Forelimb muscle (tissue), 1 donor: Measurements from ENCODE around the gene KAT6B. TPM values are rescaled to one million over a fixed set of nuclear protein-coding genes. Genes with fewer than 3 reads are reported as not detected.
"Not testable (repeated sequence)": the region's sequence is repeated elsewhere in the genome, so short reads cannot be mapped to it uniquely, and the experiment has no call there.

ENCODE experiments used
- DNase-seq: peaks from one replicate; pipeline ENCODE4 v3.0.0-alpha.2; 2013; ENCODE audit warnings: low read depth
- polyA plus RNA-seq: library from polyadenylated mRNA; unstranded; fragments of 120-200 nt; gene quantifications from one replicate; pipeline ENCODE4 v1.2.1, GENCODE V29; 2013; ENCODE audit not compliant: insufficient read length

Gene KAT6B
- polyA plus RNA-seq, 1 donor: 17.2 TPM

DNA sequence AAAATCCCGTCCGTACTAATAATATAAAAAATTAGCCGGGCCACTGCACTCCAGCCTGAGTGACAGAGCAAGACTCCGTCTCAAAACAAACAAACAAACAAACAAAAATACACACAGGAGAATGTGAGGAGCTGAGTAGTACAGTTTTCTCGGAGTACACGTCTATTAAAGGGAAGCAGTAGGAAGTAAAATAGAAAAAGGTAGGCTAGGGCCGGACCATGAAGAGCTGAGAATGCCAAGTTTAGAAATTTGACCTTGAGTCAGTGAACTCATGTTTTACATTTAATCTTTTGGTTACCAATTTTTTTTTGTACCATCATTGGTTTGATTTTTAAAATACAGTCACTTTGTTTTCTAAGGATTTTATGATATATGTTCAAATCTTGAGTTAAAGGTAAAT lies 64.1 kb downstream of the KAT6B start:
- DNase-seq: no peak

DNA sequence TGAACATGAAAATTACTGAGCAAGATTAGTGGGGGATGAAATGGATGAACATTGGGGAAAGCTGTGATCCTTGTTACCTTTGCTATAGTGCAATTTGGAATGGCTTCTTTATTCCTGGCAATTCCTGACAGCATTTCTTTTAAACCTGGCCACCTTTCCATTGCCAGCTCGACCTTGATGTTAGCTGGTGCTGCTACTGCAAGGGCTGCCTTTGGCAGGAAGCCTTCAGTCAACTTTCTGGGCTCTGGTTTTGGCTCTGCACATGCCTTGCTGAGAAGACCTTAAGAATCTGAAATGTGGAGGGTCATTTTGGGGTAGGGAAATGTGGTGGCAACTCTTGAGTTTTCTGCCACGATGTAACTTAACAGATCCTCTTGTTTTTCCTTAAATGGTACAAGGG lies 64.7 kb downstream of the KAT6B start:
- DNase-seq: no peak

DNA sequence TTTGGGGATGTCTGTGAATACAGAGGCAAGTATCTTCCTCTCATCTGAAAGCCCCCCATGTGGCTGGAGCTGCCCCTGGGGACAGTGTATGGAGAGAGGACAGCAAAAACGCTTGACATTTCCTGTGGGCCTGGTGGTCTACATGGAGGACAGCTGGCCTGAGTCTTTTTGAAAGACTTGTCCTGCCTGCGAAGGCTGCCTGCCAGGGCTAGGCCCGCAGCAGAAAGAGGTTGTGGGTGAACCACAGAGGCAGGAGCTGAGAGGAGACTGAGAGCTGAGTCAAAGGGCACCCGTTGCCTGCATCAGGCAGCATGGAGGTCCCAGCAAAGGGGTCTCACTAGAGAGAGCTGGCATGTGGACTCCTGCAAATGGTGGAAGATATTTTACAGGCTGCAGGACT lies 66.4 kb downstream of the KAT6B start:
- DNase-seq: no peak

DNA sequence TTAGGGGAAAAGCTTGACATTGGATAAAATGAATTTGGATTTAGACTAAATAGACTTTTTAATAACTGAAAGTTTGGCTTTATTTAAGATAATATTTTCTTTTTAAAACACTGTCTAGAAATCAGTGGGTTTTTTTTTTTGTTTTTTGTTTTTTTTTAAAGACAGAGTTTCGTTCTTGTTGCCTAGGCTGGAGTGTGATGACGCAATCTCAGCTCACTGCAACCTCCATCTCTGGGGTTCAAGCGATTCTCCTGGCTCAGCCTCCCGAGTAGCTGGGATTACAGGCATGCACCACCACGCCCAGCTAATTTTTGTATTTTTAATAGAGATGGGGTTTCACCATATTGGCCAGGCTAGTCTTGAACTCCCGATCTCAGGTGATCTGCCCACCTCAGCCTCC lies 66.9 kb downstream of the KAT6B start:
- DNase-seq: not testable (repeated sequence)

DNA sequence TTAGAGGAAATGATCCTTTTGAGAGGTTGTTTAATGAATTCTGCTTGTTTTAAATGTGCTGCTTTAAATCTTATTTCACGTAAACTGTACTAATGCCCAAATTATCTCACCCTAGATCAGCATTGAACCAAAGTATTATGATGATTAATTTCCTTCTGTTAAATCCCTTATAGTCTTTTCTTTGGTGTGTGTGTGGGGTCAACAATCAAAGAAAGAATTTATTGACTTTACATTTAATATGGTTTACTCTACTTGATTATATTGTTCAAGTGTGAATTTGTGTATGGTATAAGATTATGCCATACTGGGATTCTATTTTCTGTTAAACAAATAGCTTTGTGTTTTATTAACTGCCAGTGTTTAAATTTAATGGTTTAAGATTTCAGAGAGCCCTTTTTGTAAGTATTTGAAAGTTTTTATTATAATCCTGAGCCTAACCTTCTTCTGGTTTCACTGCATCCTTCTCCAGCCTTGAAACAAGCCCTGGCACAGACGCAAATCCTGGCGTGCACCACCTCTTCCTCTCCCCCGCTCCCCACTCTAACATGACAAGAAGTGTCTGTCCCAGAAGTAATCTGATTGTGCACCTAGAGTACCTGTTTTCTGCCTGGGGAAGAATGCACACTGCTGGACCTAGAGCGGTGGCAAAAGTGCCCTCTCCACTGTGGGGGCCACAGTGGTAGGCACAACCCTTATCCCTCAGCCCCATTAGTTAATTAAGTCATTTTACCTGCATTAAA lies 70.6 kb downstream of the KAT6B start:
- DNase-seq: no peak

DNA sequence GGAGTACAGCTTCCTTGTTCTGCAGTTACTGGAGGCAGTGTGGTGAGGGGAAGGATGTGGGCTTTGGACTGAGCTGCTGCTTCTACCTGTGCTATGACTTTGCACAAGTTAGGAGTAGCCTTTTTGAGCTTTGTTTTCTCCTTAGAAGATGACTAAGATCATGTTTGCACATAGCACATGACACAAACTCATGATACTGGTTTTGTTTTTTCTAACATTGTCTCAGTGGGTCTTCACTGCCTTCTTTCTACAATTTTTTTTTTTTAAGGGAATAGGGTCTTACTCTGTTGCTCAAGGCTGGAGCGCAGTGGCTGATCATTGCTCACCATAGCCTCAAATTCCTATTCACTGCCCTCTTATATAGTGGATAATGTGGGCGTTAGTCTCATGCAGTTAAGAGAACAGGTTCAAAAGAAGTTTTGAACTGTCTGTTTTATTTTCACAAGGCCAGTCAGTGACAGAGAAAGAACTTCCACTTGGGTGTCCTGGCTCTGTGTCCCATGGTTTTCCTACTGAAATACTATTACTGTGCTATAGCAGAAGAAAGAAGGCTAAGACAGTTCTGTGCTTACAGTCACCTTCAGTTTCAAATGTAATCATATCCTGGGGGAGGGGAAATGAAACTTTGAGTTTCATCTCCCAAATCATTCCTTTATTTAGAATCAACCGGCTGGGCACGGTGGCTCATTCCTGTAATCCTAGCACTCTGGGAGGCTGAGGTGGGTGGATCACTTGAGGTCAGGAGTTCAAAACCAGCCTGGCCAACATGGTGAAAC lies 72.0 kb downstream of the KAT6B start:
- DNase-seq: no peak

DNA sequence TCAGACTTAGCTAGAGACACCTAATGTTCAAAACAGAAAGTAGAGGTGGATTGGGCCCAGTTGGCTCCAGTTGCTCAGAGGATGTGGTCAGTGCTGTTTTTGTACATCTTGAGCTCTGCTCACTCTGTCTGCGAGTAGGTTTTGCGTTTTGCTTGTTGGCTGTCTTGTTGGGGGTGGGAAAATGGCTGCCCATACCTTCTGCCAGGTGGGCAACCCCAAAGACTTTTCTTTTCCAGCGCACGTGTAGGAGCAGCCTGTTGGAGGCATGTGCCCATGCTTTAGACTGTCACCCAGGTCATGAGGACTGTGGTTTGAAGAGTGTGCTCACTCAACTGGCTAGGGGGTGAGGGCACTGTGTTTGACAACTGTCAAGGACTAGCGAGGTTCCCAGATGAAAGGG lies 73.9 kb downstream of the KAT6B start:
- no peak for DNase-seq

DNA sequence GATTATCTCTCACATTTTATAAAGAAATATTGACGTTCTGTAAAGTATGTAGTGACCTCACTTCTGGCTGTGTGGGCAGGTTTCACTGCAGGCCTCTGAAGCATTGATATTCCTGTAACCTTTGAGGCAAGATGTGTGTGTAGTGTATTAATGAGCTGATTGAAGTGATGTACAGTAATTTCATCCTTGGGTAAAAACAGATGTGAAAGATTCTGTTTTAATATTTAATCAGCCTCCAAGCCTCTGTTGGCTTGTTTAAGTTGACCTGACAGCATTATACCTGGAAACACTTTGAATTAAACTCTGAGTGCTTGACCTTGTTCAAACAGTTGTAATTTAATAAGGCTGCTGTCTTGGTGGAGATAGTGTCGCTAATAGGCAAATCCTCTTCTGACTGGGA lies 74.9 kb downstream of the KAT6B start:
- DNase-seq: no peak

DNA sequence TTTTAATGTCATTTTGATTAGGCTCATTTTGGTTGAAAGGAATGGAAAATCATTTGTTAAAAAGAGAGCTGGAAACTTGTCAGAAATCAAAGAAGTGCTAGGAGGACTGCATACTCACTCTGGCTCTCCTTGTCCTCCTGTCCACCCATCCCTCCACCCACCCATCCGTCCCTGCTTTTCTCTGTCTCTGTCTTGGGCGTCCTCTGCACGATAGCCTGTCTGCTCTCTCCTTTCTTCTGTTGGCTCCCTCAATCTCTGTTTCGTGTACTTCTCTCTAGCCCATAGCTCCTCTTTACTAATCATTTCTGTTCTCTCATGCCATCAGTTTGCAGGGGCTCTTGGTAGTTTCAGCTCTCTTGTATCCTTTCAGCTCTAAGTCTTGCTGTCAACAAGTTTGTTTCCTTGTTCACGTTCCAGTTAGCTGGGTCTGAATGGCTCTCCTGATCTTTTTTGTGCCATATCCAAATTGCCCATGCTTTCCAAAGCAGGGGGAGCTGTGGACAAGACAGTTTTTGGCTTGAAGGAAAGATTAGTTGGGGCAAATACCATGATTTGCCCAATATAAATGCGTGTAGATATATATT lies 75.6 kb downstream of the KAT6B start:
- DNase-seq: no peak

DNA sequence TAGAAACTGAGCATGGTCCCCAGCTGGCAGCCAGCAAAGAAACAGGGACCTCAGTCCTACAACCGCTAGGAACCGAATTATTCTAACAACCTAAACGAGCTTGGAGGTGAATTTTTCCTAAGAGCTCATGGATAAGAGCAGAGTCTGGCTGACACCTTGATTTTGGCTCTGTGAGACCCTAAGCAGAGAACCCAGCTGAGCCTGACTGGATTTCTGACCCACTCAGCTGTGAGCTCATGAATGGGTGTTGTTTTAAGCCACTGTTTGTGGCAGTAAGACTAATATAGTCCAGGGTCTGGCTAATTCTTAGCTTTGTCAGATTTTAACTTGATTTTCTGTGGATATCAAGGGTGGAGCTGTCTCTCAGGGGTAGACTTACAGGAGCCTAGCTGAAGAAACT lies 77.1 kb downstream of the KAT6B start:
- no peak for DNase-seq

DNA sequence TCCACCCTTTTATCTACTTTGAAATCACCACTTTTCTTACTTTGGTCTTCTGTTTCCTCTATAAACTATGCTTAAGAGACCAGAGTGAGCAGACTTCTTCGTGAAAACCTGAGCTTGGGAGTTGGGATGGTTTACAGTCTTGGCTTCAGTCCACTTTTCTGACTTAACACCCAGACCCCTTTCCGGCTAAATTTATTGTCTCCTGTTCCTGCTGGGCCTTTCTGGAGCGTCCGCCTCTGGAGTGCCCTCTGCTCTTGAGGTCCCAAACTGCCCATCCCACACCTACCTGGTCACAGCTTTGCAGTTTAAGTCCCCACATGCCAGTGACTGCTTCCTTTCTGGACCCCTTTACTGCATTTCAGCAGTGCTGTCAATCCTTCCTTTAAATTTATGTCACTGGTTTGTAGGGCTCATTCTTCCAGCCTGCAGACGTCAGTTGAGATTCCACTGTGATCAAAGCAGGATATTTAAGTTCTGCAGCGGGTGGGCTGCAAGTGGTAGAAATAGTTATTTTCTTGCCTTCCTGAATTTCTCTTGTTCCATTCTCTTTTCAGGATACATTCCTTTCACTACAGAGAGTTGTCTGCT lies 80.3 kb downstream of the KAT6B start:
- no peak for DNase-seq

DNA sequence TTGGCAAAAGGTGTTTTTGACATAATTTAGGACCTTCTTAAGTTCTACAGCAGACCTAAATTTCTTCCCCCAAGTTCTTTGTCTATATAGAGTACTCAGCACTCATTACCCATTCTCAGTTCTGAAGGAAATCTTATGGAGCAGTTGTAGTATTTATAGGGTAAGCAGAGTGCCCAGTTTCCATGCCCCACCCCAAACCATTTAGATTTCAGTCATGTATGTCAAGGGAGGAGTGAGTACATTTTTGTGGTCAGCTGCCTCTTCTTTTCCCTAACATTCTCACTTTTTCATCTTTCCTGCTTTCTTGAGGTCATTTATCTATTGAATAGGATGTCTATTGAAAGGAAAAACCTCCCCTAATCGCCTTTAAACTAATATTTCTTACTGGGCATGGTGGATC lies 83.3 kb downstream of the KAT6B start:
- no peak for DNase-seq

DNA sequence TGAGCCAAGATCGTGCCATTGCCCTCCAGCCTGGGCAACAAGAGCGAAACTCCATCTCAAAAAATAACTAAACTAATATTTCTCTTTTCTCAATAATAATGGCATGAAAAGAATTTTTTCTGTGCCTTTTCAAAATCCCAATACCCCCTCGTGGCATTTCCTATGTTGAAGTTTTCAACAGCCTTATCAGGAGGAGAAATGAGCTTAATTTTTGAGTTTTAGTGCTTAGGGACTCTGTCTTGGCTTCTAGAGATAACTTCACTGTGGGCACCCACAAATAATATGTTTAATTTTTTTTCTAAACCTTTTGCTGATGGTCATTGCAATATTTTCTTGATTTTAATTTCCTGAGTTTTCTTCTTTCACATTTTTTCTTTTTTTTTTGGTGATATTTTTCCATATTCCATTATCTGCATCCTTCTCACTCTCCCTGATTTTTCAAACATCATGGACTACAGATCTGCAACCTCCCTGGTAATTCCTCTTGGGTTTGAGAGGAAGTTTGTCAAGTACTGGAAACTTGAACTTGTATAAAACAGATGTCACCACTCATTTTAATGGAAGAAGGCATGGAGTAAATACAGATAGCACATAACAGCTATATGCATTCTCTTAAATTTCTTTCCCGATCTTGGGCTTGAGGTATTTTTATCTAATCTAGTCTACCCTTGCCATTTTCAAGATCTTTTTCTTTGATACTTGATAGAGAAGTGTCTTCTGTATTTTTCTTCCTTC lies 84.0 kb downstream of the KAT6B start:
- DNase-seq: no peak

DNA sequence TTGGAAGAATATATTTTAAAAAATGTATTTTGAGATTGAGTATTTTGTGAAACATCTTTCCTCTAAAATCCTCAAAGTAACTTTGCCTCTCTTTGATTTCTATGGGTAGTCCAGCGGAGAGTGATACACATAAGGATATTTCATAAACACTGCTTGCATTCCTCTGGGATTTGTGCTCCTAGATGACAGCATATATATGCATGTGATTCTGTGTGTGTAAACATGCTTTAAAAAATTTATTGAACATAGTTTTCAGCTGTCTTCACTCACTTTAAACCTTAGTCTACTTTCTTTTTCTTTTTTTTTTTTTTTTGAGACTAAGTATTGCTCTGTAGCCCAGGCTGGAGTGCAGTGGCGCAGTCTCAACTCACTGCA lies 84.6 kb downstream of the KAT6B start:
- DNase-seq: no peak

DNA sequence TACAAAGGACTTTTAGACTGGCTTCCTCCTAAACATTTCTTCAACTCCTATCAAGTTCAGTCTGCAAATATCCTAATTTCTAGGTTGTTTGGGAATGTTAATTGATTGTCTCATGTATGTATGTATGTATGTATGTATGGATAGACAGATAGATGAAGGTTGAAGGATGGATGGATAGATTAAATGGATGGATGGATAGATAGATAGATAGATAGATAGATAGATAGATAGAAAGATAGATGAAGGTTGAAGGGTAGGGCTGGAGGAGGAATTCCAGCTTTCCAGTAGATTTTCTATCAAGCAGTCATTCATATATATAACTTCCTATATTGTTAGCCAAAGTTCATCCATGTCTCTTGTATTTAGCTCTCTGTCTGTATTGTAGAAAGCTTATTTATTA lies 85.8 kb downstream of the KAT6B start:
- no peak for DNase-seq

DNA sequence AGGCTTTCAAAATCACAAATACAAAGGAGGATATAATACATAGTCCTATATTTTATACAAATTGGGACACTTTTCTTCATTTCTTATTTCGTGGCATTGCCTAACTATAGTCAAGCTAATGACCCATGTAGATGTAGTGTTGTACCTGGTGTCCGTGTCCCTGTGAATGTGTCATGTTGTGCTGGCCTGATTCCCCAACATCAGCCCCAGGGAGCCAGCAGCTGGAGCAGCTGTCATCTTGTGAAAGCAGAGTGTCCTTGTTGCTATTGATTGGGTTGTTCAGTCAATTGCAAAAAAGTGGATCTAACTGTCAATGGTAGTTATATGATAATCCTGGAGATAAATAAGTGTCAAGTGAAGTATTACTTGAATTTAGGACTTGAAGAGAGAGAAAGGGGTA lies 86.3 kb downstream of the KAT6B start:
- DNase-seq: no peak

DNA sequence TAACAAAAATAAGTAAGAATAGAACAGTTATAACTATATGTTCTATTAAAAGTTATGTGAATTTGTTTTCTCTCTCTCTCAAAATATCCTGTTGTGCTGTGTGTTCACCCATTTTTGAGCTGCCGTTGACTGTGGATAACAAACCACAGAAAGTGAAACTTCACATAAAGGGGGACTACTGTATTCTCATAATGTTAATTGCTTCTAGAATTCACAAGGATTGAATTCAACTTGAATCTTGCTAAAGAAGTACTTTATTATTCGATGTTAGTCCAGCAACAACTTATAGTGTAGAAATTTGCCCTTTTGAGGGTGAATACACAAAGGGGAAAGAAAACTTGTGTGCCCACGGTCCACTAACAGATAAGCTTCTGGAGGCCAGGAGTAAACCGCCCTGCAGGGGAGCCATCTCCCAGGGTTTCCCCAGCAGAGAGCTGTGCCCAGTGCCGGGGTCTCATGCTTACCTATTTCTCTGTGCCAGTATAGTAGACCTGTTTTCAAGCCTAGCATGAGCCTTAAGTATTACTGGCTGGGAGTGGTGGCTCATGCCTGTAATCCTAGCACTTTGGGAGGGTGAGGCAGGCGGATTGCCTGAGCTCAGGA lies 87.1 kb downstream of the KAT6B start:
- no peak for DNase-seq

DNA sequence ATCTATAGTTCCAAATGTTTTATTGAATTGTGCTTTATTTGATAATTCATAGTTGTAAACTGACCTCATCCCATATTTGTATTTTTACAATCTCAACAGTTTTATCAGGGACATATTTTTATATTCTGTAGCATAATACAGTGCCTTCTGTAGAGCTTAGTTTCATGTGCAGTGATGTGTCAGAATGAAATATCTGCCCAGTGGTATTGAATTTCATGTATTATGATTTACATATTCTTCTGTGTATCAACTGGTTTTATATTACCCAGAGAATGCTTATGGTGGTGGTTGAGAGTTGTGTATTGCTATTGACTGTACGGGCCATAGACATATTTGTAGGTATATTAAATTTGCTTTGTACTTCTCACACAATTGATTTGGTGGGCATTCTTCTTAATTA lies 89.9 kb downstream of the KAT6B start:
- DNase-seq: no peak

DNA sequence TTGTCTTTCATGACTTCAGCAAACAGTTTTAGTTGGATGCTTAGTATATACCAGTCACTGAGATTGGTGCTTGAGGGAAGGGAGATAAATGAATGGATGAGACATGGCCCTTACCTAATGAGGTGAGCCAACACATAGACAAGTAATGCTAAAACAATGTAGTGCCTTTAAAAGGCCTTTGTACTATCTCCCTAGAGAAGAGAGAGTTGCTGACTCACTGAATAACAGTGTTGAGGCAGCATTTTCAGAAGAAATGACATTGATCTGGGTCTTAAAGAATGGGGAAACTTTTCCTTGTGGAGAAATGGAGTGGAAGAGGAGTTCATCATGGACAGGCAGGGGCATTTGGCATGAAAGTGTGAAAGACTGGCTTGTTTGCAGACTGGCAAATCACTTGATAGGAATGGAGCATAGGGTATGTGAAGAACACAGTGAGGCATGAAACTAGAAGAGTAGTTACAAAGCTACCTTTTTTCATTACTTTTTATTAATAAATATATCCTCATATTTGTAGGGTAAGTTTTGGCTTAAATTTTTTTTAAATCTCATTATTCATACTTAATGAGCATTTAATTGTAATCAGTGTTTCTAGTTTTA lies 91.2 kb downstream of the KAT6B start:
- no peak for DNase-seq

DNA sequence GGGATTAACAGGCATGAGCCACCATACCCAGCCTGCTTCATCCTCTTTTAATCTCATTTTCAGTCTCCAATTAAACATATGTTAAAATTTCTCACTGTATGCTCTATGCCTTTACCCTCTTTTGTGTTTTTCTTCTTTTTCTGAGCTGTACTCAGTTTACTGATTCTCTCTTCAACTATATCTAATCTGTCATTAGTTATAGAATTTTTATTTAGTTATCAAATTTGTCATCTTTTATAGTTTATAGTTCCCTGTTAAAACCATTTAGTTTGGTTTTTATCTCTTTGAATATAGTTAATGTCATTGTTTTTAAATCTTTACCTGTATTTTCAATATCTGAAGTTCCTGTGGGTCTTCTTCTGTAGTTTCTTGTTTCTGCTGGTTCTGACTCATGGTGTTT lies 93.3 kb downstream of the KAT6B start:
- DNase-seq: no peak

DNA sequence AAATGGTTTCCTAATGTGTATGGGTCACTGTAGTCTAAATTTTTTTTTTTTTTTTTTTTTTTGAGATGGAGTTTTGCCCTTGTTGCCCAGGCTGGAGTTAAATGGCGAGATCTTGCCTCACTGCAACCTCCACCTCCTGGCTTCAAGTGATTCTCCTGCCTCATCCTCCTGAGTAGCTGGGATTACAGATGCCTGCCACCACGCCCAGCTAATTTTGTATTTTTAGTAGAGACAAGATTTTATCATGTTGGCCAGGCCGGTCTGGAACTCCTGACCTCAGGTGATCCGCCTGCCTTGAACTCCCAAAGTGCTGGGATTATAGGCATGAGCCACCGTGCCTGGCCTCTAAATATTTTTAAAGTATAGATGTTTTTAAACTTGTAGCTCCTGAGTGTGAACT lies 94.7 kb downstream of the KAT6B start:
- not testable (repeated sequence) for DNase-seq
